ENCODE data around the gene TRIM15. TPM values are rescaled to one million over a fixed set of nuclear protein-coding genes. Genes with fewer than 3 reads are reported as not detected.

The TRIM15 gene
- total and polyA plus RNA-seq, 9 of the 15 experiments (the other 6 are each of a cell fraction or from before 2014, with no cell fraction given): 0.06 to 2.6 (median 0.83) TPM

- TF ChIP-seq ZBTB11 (CRISPR knock-in tag; IDR thresholded peaks at IDR 0.05) (peak in 1 of 3 experiments; percentile 83; a peak in 2 of 6 replicates), NR2C2 (CRISPR knock-in tag; IDR thresholded peaks at IDR 0.05) (no peak), NR2C2 (tag; IDR thresholded peaks at IDR 0.05) (peak; percentile 69), EGR1 (conservative IDR thresholded peaks at IDR 0.05) (peak; percentile 74), DMBX1 (CRISPR knock-in tag; IDR thresholded peaks at IDR 0.05; ENCODE audit: borderline replicate concordance) (no peak), GABPA (tag; conservative IDR thresholded peaks at IDR 0.05; ENCODE audit: low read depth) (peak; percentile 90), NFIC (IDR thresholded peaks at IDR 0.05) (peak; percentile 94), ETV1 (tag; conservative IDR thresholded peaks at IDR 0.05; ENCODE audit: low read depth) (peak; percentile 36), CHD1 (IDR thresholded peaks at IDR 0.05; ENCODE audit: low read length) (no peak), SPI1 (IDR thresholded peaks at IDR 0.05; ENCODE audit: borderline replicate concordance, low read depth, low read length) (peak; percentile 71; the same call in 1 of the 2 replicates)
- TF ChIP-seq, protein P1, sequence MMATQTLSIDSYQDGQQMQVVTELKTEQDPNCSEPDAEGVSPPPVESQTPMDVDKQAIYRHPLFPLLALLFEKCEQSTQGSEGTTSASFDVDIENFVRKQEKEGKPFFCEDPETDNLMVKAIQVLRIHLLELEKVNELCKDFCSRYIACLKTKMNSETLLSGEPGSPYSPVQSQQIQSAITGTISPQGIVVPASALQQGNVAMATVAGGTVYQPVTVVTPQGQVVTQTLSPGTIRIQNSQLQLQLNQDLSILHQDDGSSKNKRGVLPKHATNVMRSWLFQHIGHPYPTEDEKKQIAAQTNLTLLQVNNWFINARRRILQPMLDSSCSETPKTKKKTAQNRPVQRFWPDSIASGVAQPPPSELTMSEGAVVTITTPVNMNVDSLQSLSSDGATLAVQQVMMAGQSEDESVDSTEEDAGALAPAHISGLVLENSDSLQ (IDR thresholded peaks at IDR 0.05): peak; percentile 96
- TF ChIP-seq, protein P2, sequence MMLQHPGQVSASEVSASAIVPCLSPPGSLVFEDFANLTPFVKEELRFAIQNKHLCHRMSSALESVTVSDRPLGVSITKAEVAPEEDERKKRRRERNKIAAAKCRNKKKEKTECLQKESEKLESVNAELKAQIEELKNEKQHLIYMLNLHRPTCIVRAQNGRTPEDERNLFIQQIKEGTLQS (IDR thresholded peaks at IDR 0.05): peak; percentile 75
- TF ChIP-seq, protein P2 (CRISPR knock-in tag; conservative IDR thresholded peaks at IDR 0.05): no peak
- TF ChIP-seq, protein P3, sequence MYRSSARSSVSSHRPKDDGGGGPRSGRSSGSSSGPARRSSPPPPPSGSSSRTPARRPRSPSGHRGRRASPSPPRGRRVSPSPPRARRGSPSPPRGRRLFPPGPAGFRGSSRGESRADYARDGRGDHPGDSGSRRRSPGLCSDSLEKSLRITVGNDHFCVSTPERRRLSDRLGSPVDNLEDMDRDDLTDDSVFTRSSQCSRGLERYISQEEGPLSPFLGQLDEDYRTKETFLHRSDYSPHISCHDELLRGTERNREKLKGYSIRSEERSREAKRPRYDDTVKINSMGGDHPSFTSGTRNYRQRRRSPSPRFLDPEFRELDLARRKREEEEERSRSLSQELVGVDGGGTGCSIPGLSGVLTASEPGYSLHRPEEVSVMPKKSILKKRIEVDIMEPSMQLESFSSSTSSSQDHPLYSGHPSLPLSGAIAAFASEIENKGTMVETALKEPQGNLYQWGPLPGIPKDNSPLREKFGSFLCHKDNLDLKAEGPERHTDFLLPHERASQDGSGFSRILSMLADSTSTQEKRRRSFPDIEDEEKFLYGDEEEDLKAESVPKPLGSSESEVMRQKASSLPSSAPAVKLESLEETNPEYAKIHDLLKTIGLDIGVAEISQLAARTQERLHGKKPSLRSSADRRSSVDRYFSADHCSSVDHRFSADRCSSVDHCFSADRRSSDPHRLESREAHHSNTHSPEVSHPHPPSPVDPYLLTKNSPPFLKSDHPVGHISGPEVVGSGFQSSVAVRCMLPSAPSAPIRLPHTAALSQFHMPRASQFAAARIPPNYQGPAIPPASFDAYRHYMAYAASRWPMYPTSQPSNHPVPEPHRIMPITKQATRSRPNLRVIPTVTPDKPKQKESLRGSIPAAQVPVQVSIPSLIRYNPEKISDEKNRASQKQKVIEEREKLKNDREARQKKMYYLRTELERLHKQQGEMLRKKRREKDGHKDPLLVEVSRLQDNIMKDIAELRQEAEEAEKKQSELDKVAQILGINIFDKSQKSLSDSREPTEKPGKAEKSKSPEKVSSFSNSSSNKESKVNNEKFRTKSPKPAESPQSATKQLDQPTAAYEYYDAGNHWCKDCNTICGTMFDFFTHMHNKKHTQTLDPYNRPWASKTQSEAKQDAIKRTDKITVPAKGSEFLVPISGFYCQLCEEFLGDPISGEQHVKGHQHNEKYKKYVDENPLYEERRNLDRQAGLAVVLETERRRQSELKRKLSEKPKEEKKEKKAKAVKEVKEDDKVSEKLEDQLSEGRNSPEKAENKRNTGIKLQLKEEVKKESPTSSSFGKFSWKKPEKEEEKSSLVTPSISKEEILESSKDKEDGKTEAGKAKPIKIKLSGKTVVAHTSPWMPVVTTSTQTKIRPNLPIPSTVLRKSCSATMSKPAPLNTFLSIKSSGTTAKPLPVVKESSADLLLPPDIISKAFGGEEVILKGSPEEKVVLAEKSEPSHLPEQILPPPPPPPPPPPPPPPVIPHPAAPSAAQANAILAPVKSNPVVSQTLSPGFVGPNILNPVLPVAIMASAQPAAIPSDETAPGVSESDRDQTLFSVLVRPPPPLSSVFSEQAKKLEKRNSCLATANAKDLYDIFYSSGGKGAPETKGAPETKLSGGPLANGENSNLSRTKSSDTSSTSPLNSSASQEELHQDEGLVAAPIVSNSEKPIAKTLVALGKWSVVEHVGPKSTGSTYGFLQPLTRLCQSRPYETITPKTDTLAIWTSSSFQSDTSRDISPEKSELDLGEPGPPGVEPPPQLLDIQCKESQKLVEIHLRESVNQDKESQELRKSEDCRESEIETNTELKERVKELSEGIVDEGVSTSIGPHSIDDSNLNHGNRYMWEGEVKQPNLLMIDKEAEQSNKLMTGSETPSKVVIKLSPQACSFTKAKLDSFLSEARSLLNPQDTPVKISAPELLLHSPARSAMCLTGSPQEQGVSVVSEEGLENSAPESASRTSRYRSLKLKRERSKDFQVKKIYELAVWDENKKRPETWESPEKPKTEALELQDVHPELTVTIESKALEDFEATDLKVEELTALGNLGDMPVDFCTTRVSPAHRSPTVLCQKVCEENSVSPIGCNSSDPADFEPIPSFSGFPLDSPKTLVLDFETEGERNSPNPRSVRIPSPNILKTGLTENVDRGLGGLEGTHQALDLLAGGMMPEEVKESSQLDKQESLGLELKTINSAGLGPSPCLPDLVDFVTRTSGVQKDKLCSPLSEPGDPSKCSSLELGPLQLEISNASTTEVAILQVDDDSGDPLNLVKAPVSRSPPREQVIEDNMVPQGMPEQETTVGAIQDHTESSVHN (IDR thresholded peaks at IDR 0.05; ENCODE audit: borderline replicate concordance in 1 of 2, low read depth in 1 of 2): 0 out of 4 replicates have a peak, but pooled peaks of 1 of the 2 experiments have one; percentile 51
Observed at GRCh38 chr6:30156262-30156599, 7.1 kb upstream of the TRIM15 start (continued).

All from K562 (cell line).